Activated T-cell treated with anti-CD3 and anti-CD28 coated beads, Interleukin-2, amount 50 U/mL, for 24 hours (primary cell): ENCODE data around the gene SLC19A1.

Experiments used
- DNase-seq: peaks from one replicate; pipeline ENCODE4 v3.0.0-alpha.2; 2020
- H3K27ac Mint-ChIP-seq: 2 replicates; pipeline ENCODE4 v1.8.0; 2020; ENCODE audit warnings: mild to moderate bottlenecking, mixed read lengths
- H3K27me3 Mint-ChIP-seq: 2 replicates; pipeline ENCODE4 v1.8.0; 2020; ENCODE audit warnings: mixed read lengths
- H3K36me3 Mint-ChIP-seq: 2 replicates; pipeline ENCODE4 v1.8.0; 2020; ENCODE audit warnings: low read depth, mixed read lengths
- H3K4me1 Mint-ChIP-seq: 2 replicates; pipeline ENCODE4 v1.8.0; 2020; ENCODE audit warnings: low read depth, mixed read lengths
- H3K4me3 Mint-ChIP-seq: 2 replicates; pipeline ENCODE4 v1.8.0; 2020; ENCODE audit warnings: mild to moderate bottlenecking, moderate library complexity, mixed read lengths
- H3K9me3 Mint-ChIP-seq: 2 replicates; pipeline ENCODE4 v1.8.0; 2020; ENCODE audit warnings: mixed read lengths

The SLC19A1 gene

DNA sequence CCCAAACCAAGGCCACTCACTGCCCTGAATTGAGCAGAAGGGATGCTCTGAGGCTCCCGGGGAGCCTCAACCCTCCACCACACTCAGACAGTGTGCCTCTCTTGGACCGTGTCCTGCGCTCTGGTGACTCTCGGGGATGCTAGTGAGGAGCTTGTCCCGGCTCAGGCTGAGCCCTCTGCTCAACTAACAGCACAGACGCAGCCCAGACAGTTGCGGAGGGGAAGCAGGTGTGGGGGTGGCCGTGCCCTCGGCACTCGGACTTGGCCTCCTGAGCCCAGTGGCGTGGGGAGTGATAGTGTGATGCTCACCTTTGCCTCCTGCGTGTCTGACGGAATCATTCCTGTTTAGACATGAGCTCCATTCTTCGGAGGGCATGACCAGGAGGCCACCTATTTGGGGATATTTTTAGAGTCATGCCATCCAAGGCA, 15.4 kb upstream of the SLC19A1 start:
- DNase-seq = peak; percentile 30
- Mint-ChIP-seq H3K4me1 (peaks cover 14% of the 10 kb centered on the region), H3K36me3 (no peaks in the 10 kb centered on the region), H3K27ac (no peak overlapping the region), H3K9me3 (no peaks in the 10 kb centered on the region), H3K4me3 (no peak overlapping the region), H3K27me3 (peaks cover 10% of the 10 kb centered on the region)

- no peak overlapping the region for H3K4me3 Mint-ChIP-seq
- no peak overlapping the region for H3K27ac Mint-ChIP-seq
- no peaks in the 10 kb centered on the region for H3K9me3 Mint-ChIP-seq
- peak; percentile 35 for DNase-seq
- H3K27me3 Mint-ChIP-seq = peaks cover 3% of the 10 kb centered on the region
- no peaks in the 10 kb centered on the region for H3K36me3 Mint-ChIP-seq
- peaks cover 20% of the 10 kb centered on the region for H3K4me1 Mint-ChIP-seq
Observed at GRCh38 chr21:45556645-45557615, 14.7 kb upstream of the SLC19A1 start.

DNA sequence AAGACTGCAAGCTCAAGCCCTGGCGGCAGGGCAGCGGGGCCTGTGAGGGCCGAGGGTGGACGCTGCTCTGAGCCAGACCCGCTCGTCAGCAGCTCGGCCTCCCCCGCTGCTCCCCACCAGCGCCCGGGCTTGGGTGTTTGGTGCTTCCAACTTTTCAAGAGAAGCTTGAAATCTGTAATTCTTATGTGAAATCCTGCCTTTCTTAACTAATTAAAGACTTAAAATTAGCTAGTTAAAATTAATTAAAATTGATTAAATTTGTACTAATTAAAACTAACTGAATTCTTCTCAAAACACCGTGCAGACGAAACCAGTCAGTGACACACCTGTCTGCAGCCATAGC, 14.0 kb upstream of the SLC19A1 start:
- DNase-seq = no peak
- Mint-ChIP-seq H3K9me3 (no peaks in the 10 kb centered on the region), H3K27ac (no peak overlapping the region), H3K4me3 (no peak overlapping the region), H3K36me3 (no peaks in the 10 kb centered on the region), H3K4me1 (peaks cover 26% of the 10 kb centered on the region), H3K27me3 (peaks cover 3% of the 10 kb centered on the region)

DNA sequence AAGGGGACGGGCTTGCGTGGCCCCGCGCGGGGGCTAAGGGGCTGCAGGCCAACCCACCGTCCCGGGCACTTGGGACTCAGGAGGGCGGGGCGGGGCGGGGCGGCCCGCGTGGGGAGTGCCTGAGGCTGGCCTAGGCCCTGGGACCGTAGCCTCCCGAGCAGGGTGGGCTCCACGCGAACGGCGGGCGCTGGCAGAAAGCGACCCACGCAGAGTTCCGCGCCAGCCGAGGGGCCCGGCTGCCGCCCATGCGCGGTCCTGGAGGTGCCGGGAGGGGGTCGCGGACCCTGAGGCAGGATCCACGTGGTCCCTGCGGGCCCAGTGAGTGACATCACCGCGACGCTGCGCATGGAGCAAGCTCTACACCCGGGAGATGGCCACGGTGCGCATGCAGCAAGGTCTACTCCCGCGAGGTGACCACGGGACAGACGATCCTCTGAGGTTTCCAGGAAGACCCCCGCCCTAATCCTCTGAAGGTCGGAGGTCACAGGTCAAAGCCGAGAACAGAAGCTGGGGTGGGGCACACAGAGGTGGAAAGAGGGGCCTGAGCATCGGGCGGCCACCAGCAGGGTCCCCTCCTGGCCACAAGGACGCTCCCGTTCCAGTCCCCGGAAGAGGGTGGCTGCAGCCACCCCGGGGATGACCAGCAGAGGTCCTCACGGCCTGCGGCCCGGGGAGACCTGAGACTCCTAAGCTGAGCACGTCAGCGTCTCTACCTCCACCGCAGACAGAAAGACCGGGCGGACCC, 13.5 kb upstream of the SLC19A1 start:
- H3K36me3 Mint-ChIP-seq = no peaks in the 10 kb centered on the region
- no peaks in the 10 kb centered on the region for H3K9me3 Mint-ChIP-seq
- peak; percentile 81 for DNase-seq
- peak overlapping the region; percentile 67 for H3K27ac Mint-ChIP-seq
- peak overlapping the region; percentile 54 for H3K4me3 Mint-ChIP-seq
- H3K4me1 Mint-ChIP-seq = peaks cover 30% of the 10 kb centered on the region
- peaks cover 3% of the 10 kb centered on the region for H3K27me3 Mint-ChIP-seq

GRCh38 chr21:45555251-45555556, 13.0 kb upstream of the SLC19A1 start:
- H3K9me3 Mint-ChIP-seq = no peaks in the 10 kb centered on the region
- no peak for DNase-seq
- H3K27me3 Mint-ChIP-seq = peaks cover 3% of the 10 kb centered on the region
- H3K36me3 Mint-ChIP-seq = no peaks in the 10 kb centered on the region
- H3K4me3 Mint-ChIP-seq = no peak overlapping the region
- H3K4me1 Mint-ChIP-seq = peaks cover 35% of the 10 kb centered on the region
- H3K27ac Mint-ChIP-seq = no peak overlapping the region

DNA sequence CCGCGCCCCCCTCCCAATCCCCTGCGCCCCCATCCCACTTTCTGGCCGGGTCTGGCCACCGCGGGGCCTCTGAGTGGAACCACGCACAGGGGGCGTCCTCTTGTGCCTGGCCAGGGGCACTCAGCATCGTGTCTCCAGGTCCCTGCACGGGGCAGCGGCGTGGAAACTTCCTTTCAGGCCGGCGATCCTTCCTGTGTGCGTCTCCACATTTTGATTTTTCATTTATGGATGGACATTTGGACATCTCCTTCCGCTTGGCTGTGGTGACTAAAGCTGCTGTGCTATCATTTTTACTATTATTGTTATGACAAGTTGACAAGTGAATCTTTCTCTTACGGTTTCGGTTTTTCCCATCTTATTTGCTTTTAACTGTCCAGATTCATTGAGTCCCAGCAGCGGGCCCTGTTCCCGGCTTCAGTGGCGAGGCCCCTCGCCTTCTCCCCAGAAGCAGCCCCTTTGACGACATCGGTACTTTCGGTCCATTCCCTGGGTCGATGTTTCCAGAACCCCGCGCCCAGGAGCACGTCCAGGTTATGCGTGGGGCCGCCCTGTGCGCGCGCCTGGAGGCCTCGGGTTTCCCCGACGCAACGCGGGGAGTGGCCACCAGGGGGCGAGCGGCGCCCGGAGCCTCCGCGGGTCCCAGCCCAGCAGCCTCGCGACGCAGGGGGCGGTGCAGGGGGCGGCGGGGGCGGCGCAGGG, 12.4 kb upstream of the SLC19A1 start:
- H3K9me3 Mint-ChIP-seq = no peaks in the 10 kb centered on the region
- DNase-seq = peak; percentile 96
- no peaks in the 10 kb centered on the region for H3K36me3 Mint-ChIP-seq
- H3K27ac Mint-ChIP-seq = peak overlapping the region; percentile 92
- peaks cover 3% of the 10 kb centered on the region for H3K27me3 Mint-ChIP-seq
- H3K4me3 Mint-ChIP-seq = peak overlapping the region; percentile 82
- H3K4me1 Mint-ChIP-seq = peaks cover 39% of the 10 kb centered on the region

- DNase-seq = peak; percentile 35
- no peak overlapping the region for H3K4me3 Mint-ChIP-seq
- no peaks in the 10 kb centered on the region for H3K36me3 Mint-ChIP-seq
- peaks cover 46% of the 10 kb centered on the region for H3K4me1 Mint-ChIP-seq
- no peaks in the 10 kb centered on the region for H3K9me3 Mint-ChIP-seq
- H3K27ac Mint-ChIP-seq = peak overlapping the region; percentile 22
- H3K27me3 Mint-ChIP-seq = no peaks in the 10 kb centered on the region
Observed at GRCh38 chr21:45552696-45553391, 10.6 kb upstream of the SLC19A1 start.

DNA sequence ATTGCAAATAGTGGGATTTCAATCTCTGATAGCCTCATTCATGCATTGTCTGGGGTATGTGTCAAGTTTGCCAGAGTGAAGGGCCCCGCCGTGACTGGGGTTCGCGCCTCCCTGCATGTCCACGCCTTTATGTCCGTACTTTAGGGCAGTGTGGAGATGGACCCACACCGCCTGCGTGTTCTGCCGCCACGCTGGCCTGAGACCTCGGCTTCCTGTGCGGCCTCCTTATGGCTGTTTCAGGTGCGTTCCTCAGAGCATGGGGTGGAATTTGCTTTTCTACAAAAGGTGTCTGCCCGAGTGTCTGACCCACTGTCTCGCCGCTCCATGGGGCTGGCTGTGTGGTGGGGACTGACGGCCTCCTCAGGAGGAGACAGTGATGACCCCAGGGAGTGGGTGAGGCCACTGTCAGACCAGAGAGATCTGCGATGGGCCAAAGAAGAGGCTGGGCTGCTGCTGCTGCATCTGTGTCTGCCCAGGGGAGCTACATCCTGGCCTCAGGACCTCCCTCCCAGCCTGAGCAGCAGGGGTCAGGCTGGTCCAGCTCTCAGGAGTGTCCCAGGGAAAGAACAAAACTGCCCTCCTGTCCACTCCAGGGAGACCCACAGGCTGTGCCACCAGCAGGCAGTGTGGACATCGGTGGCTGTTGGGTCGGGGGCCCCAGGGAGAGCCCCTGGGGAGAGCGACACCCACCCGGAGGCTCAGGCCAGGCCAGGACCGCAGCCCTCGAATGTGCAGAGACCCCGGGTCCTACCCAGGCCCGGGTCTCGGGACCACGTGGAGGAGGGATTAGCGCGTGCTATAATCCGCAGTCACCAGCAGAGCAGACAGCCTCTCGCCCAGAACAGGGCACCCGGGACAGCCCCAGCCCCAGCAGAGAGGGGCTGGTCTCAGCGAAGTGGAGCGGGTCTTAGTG, 9.8 kb upstream of the SLC19A1 start:
- peak overlapping the region; percentile 72 for H3K4me3 Mint-ChIP-seq
- no peaks in the 10 kb centered on the region for H3K27me3 Mint-ChIP-seq
- no peaks in the 10 kb centered on the region for H3K36me3 Mint-ChIP-seq
- H3K4me1 Mint-ChIP-seq = peaks cover 46% of the 10 kb centered on the region
- DNase-seq = peak; percentile 48
- peak overlapping the region; percentile 98 for H3K27ac Mint-ChIP-seq
- no peaks in the 10 kb centered on the region for H3K9me3 Mint-ChIP-seq

DNA sequence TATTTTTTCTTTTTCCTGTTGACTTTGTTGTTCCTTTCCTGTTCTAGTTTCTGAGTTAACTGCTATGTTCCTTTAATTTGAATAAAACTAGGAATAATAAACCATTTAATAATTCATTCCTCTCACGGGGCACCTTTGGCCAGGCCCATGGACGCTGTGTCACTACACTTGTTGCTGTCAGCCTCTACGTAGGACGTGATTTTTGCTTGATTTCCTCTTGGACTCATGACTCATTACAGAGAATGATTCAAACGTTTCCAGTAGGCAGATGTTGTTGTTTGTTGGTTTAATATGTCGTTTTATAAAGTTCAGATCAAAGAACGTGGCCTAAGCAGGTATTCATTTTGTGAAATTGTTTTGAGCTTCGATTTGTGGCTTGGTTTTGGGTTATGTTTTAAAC, 9.1 kb upstream of the SLC19A1 start:
- Mint-ChIP-seq H3K27me3 (no peaks in the 10 kb centered on the region), H3K4me3 (peak overlapping the region; percentile 72), H3K4me1 (peaks cover 46% of the 10 kb centered on the region), H3K36me3 (no peaks in the 10 kb centered on the region), H3K9me3 (no peaks in the 10 kb centered on the region), H3K27ac (peak overlapping the region; percentile 98)
- peak; percentile 41 for DNase-seq

GRCh38 chr21:45550522-45551210, 8.4 kb upstream of the SLC19A1 start:
- no peaks in the 10 kb centered on the region for H3K27me3 Mint-ChIP-seq
- no peaks in the 10 kb centered on the region for H3K36me3 Mint-ChIP-seq
- H3K9me3 Mint-ChIP-seq = no peaks in the 10 kb centered on the region
- peak overlapping the region; percentile 72 for H3K4me3 Mint-ChIP-seq
- peak; percentile 71 for DNase-seq
- peaks cover 42% of the 10 kb centered on the region for H3K4me1 Mint-ChIP-seq
- peak overlapping the region; percentile 98 for H3K27ac Mint-ChIP-seq

DNA sequence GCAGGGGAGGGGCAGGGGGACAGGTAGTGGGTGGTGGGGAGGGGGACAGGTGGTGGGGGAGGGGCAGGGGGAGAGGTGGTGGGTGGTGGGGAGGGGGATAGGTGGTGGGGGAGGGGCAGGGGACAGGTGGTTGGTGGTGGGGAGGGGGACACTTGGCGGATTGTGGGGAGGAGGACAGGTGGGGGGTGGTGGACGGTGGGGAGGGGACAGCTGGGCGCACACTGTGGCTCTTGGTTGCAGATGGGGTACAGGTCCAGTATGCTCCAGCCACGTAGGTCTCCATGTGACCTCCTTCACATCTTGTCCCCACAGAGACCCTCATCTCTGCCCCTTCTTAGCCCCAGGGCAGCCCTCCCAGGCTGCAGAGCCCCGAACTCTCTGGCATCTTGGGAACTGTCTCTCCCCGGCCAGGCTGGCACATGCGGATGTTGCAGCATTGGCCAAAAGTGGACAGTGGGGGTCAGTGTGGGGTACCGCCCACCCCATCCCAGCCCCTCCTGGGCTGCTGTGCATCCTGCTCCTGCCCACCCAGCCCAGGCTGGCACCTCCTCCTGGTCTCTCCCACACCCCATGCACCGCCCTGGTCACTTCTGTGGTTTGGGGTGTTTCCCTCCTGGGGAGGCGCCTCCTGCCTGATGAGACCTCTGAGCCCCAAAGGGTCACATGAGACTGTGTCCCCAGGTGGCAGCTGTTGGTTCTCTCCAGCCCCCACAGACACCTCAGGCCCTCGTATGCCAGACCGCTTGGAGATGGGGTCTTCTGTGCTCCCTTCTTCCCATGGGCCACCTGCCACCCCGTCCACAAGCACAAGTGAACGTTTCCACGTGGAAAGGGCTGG, 7.6 kb upstream of the SLC19A1 start:
- Mint-ChIP-seq H3K27me3 (no peaks in the 10 kb centered on the region), H3K9me3 (no peaks in the 10 kb centered on the region), H3K4me1 (peaks cover 42% of the 10 kb centered on the region), H3K4me3 (peak overlapping the region; percentile 54), H3K36me3 (no peaks in the 10 kb centered on the region), H3K27ac (peak overlapping the region; percentile 98)
- DNase-seq = peak; percentile 30

DNA sequence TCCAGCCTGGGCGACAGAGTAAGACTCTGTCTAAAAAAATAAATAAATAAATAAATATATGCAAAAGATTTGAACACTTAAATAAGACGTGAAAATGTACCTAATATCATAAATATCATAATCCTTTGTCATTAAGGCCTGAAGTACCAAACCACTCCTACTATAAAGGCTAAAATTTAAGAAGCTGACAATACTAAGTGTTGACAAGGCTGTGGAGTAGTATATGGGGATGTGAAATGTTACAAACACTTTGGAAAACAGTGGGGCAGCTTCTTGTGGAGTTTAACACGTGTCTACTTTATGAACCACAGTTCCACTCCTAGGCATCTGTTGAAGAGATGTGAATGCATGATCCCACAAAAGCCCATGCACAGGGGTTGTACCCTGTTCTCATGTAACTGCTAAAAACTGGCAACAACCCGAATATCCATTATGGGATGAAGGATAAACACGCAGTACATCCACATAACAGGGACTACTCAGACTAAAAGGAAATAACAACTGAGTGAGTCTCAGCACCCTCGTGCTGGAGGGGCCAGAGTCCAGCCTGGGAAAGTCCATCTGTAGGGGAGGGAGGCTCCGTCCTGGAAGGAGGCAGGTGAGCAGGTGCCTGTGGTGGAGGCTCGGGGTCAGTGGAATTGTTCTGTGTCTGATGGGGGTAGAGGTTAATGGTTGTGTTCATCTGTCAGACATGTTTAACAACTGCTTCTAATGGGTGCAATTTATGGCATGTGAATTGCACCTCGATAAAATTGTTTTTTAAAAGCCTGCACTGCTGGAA, 6.7 kb upstream of the SLC19A1 start:
- DNase-seq = no peak
- H3K27ac Mint-ChIP-seq = peak overlapping the region; percentile 71
- H3K4me3 Mint-ChIP-seq = no peak overlapping the region
- no peaks in the 10 kb centered on the region for H3K36me3 Mint-ChIP-seq
- H3K9me3 Mint-ChIP-seq = no peaks in the 10 kb centered on the region
- peaks cover 37% of the 10 kb centered on the region for H3K4me1 Mint-ChIP-seq
- H3K27me3 Mint-ChIP-seq = no peaks in the 10 kb centered on the region
